PFSK-1 (cell line): ENCODE results near the gene ECT2.

Experiments
- FOXP2 ChIP-seq: optimal IDR thresholded peaks from 2 replicates; pipeline ENCODE3; 2011; ENCODE audit warnings: borderline replicate concordance, control low read depth, inconsistent platforms; ENCODE audit not compliant: insufficient read depth; ENCODE audit errors: extremely low read length, extremely low read depth
- POLR2AphosphoS5 ChIP-seq: IDR thresholded peaks from 2 replicates; pipeline ENCODE4 v1.6.1; 2012; ENCODE audit warnings: low read depth, mild to moderate bottlenecking, control low read depth, low read length, moderate library complexity
- SIN3A ChIP-seq: IDR thresholded peaks from 2 replicates; pipeline ENCODE4 v1.6.1; 2012; ENCODE audit warnings: mild to moderate bottlenecking, low read length, moderate library complexity, borderline replicate concordance; ENCODE audit not compliant: insufficient read depth
- TAF1 ChIP-seq: IDR thresholded peaks from 2 replicates; pipeline ENCODE4 v1.6.1; 2012; ENCODE audit warnings: low read length, control low read depth, borderline replicate concordance; ENCODE audit not compliant: insufficient read depth
- TF ChIP-seq, protein P1 (sequence below), 2 experiments: IDR thresholded peaks; 2 replicates each; pipeline versions ENCODE4 v1.6.1 to v1.8.0; 2011 to 2012; ENCODE audit warnings: low read depth in 2 of 2, low read length in 2 of 2, control low read depth in 1 of 2, inconsistent platforms in 1 of 2, mild to moderate bottlenecking in 1 of 2, moderate library complexity in 1 of 2; ENCODE audit not compliant: insufficient read depth in 1 of 2

Gene ECT2

DNA sequence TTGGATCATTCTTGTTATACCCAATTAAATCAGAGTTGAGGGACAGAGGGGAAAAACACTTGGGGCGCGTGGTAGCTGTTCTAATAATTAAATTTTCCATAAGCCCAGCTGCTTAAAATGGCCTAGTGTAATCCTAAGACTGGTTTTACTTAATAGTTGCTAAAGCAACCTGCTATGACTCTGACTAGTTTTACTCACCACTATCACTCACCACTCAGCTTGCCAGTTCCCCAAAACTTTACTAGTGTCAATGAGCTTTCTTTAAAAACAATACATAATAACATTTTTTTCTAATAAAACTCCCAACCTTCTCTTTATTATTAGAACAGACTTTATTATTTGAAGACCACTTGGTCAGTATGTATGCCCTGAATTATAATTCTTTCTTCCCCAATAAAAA lies 49.6 kb downstream of the ECT2 start:
- TF ChIP-seq POLR2AphosphoS5 (no peak), SIN3A (no peak), TAF1 (no peak), FOXP2 (no peak)
- TF ChIP-seq, protein P1, sequence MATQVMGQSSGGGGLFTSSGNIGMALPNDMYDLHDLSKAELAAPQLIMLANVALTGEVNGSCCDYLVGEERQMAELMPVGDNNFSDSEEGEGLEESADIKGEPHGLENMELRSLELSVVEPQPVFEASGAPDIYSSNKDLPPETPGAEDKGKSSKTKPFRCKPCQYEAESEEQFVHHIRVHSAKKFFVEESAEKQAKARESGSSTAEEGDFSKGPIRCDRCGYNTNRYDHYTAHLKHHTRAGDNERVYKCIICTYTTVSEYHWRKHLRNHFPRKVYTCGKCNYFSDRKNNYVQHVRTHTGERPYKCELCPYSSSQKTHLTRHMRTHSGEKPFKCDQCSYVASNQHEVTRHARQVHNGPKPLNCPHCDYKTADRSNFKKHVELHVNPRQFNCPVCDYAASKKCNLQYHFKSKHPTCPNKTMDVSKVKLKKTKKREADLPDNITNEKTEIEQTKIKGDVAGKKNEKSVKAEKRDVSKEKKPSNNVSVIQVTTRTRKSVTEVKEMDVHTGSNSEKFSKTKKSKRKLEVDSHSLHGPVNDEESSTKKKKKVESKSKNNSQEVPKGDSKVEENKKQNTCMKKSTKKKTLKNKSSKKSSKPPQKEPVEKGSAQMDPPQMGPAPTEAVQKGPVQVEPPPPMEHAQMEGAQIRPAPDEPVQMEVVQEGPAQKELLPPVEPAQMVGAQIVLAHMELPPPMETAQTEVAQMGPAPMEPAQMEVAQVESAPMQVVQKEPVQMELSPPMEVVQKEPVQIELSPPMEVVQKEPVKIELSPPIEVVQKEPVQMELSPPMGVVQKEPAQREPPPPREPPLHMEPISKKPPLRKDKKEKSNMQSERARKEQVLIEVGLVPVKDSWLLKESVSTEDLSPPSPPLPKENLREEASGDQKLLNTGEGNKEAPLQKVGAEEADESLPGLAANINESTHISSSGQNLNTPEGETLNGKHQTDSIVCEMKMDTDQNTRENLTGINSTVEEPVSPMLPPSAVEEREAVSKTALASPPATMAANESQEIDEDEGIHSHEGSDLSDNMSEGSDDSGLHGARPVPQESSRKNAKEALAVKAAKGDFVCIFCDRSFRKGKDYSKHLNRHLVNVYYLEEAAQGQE (IDR thresholded peaks at IDR 0.05; ENCODE audit: insufficient read depth in 1 of 2, low read depth in 2 of 2, low read length in 2 of 2): no peak

DNA sequence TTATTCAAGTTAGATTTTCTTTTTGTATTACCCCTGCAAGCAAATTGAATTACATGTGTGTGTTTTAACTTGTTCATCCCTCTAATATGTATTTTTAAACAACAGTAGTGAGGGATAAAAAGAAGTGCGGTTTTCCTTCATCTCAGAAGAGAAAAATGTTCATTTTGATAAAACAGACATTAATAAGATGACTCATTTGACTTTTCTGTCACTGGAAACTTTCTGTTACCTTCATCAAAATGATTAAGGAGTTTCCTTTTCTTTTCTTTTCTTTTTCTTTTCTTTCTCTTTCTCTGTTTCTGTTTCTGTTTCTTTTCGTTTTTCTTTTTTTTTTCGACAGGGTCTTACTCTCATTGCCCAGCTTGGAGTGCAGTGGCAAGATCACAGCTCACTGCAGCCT lies 53.0 kb downstream of the ECT2 start:
- TF ChIP-seq POLR2AphosphoS5 (no peak), TAF1 (no peak), FOXP2 (no peak), SIN3A (no peak)
- TF ChIP-seq, protein P1 (IDR thresholded peaks at IDR 0.05; ENCODE audit: insufficient read depth in 1 of 2, low read depth in 2 of 2, low read length in 2 of 2): no peak

DNA sequence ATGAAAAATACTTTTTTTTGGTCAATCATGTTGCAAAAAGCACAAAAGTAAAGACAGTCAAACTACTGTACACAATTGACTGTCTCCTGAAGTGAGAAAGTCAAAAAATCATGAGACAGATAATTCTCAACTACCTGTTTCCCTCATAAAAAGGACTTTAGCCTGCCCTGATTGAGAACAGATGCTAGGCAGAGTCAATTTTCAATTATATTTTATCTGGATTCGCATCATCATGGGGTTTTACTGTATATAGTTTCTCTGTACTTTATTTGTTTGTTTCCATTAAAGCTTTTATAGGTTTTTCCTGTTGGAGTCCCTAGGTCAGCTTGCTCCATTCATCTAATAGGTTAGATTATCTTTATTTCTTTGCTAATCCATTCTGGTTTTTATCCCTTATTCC lies 53.8 kb downstream of the ECT2 start:
- TF ChIP-seq TAF1: no peak
- TF ChIP-seq SIN3A: no peak
- no peak for TF ChIP-seq POLR2AphosphoS5
- TF ChIP-seq, protein P1 (IDR thresholded peaks at IDR 0.05; ENCODE audit: insufficient read depth in 1 of 2, low read depth in 2 of 2, low read length in 2 of 2): no peak
- TF ChIP-seq FOXP2: no peak

DNA sequence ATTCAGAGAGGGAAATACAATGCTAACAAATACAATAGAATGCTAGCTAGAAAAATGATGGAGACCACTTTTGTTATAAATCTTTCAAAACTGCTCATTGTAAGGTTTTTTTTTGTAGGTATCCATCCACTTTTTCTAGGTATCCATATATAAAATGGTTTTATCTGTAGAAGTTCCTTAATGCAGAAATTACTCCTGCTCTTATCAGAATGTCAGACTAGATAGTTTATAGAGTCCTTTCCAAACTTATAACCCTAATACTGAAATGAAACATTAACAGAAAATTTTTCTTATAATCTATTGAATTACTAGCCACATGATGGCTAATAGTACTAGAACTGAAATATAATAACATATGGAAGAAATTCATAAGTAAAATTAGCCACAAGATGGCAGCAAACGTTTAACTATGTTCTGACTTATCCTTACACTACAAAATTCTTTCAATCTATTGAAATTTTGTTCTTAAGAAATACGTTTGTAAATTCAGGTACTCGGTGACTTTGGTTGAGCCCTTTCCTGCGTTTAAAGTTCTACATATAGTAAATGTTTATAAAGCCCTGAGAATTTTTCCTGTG lies 58.5 kb downstream of the ECT2 start:
- TF ChIP-seq SIN3A: no peak
- TF ChIP-seq TAF1: no peak
- no peak for TF ChIP-seq FOXP2
- TF ChIP-seq, protein P1 (IDR thresholded peaks at IDR 0.05; ENCODE audit: insufficient read depth in 1 of 2, low read depth in 2 of 2, low read length in 2 of 2): no peak
- no peak for TF ChIP-seq POLR2AphosphoS5

DNA sequence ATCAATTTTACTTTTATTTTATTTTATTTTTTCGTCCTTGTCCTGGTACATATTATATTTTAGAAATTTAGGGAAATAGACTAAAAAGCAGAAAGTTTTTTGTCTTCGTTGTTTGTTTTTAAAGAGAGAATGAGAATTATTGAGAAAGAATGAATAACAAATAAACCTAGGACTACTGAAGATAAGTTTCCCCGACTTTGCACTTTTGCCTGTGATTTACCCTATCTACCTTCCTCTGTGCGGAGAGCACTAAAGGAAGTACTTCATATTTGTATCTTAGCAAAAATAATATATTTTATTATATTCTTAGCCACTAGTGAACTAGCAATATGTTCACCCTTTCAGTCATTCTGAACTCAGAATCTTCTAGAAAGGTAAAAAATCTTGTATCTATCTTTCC lies 60.6 kb downstream of the ECT2 start:
- no peak for TF ChIP-seq SIN3A
- TF ChIP-seq, protein P1 (IDR thresholded peaks at IDR 0.05; ENCODE audit: insufficient read depth in 1 of 2, low read depth in 2 of 2, low read length in 2 of 2): no peak
- TF ChIP-seq FOXP2: no peak
- no peak for TF ChIP-seq TAF1
- no peak for TF ChIP-seq POLR2AphosphoS5
